GM18868 (cell line): ENCODE data around the gene IFNA13.
"Not testable (repeated sequence)": the region's sequence is repeated elsewhere in the genome, so short reads cannot be mapped to it uniquely, and the experiment has no call there.

ENCODE experiments used
- ATAC-seq: cut with Tn5 transposase; IDR thresholded peaks from one replicate; pipeline ENCODE4 v1.9.1; 2021; ENCODE audit warnings: mild to moderate bottlenecking, moderate library complexity; ENCODE audit not compliant: unreplicated experiment

Gene IFNA13

GRCh38 chr9:21367957-21368356 is at the start of gene IFNA13:
Gene IFNA13 (minus strand): TSS chr9:21368057. CDS start chr9:21368010, 47 bp downstream.
- ATAC-seq: no peak

GRCh38 chr9:21415493-21416267 is 47.8 kb upstream of the IFNA13 start:
- no peak for ATAC-seq

DNA sequence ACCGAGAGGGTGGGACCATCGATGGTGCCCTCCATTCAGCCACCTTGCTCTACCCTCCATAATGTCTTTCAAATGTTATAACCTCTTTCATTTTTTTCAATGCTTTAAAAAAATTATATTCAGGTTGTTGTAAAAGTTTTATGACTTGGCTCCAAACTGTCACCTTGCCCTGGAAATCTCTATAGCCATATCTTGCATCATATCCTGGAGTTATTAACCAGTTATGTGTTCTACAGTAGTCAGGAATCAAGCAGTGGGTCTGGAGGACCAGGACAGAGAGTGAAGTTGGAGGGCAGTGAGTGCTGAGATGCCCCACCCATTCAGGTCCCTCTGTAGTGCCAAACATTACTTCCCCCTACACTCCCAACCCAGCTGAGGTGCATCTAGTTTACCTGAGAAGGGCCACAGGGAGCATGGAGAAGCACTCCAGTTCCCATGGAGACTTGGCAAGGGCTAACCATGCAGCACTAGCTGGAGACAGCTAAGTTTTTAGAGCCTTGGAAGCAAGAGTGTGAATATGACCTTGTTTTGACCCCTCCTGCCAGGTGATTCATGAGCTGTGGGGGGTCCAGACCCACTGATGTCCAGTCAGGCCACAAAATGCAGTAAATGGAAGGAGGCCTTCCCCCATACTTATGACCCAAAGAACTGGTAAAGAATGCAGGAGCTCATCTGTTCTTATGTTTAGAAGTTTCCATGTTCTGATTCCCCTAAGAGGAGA is 46.5 kb upstream of the IFNA13 start:
- no peak for ATAC-seq

- peak; percentile 50 for ATAC-seq
Measured at GRCh38 chr9:21413624-21414023, 45.8 kb upstream of the IFNA13 start.

DNA sequence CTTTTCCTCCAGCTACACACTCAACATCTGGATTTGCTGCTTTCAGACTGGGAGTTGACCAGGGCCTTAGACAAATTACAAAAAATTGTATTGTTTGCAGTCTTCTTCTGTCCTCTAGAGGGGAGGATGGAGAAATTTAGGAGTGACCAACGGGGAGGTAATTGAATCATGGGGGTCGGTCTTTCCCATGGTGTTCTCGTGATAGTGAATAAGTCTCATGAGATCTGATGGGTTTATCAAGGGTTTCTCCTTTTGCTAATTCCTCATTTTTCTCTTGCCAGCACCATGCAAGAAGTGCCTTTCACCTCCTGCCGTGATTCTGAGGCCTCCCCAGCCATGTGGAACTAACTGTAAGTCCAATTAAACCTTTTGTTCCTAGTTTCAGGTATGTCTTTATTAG is 45.3 kb upstream of the IFNA13 start:
- no peak for ATAC-seq

DNA sequence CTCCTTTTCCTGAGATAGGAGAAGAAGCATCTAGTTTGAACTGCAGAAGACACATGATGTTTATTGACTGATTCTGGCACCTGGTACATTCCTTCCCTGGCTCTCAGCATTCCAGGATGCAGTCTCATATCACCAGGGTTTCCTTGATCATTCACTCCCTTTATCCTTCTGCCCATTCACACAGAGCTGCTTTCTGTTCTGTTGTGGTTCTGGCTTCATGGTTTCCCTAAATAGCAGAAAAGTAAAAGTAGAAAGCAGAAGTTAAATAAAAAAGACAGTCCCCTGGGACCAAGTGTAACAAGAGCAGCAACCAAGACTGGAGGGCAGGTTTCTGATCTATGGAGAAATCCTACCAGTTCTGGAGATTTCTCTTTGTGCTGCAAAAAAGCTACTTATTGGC is 44.2 kb upstream of the IFNA13 start:
- ATAC-seq: peak; percentile 89

DNA sequence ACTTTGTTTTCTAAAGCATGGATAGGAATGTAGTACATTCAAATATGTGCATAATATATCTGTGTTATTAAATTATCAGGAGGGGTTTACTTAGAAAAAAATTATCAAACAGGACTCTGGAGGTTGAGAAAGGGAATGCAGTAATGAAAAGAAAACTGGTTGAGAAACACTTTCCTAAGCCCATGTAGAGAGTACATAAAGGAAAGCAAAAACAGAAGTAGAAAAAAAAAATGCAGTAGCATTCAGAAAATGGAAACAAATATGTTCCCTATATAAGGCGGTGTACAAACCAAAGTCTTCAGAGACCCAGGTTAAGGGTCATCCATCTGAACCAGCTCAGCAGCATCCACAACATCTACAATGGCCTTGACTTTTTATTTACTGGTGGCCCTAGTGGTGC is 41.0 kb upstream of the IFNA13 start, which contains the start of gene IFNA8:
Gene IFNA8 (plus strand): TSS at position 301 of the 400 bp plus-strand sequence. CDS start 60 bp downstream, at position 361.
- ATAC-seq: no peak

GRCh38 chr9:21404146-21404545 is 36.3 kb upstream of the IFNA13 start:
- no peak for ATAC-seq

DNA sequence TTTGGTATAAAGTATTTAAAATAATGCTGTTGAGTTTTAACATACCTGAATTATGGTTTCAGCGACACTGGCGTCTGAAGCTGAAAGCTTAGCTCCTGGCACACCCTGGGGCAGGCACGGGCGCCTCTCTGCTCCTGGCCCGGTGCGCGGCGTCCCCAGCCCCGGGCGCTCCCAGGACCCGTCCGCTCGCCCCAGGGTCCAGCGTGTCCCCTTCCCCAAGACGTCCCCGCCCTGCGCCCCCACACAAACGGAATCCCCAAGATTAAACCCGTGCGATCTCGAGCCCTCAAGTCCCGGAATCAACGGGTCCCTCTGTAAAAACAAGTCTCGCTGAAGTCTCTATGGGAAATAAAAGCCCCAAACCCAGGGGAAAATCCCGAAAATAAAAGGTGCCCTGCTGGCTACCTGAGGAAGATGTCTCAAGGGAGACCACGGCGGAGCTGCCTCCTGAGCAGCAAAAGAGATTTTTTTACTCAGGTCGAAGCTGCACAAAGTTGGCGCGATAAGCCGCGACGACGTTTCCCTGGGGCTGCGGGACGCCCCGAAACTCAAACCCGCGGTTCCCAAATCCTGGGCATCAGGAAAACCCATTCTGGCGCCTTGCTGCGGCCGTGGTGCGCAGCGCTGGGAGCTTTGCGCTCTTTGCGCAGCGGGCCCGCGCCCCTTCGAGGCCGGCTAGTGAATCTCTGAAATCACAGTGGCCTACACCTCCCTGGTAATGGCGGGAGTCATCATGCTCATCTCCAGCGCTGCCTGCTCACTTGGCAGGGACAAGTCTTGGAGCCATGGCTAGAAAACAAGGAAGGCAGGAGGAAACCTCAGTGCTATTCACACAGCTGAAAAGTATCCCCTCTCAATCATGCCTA is 34.8 kb upstream of the IFNA13 start:
- peak; percentile 54 for ATAC-seq

DNA sequence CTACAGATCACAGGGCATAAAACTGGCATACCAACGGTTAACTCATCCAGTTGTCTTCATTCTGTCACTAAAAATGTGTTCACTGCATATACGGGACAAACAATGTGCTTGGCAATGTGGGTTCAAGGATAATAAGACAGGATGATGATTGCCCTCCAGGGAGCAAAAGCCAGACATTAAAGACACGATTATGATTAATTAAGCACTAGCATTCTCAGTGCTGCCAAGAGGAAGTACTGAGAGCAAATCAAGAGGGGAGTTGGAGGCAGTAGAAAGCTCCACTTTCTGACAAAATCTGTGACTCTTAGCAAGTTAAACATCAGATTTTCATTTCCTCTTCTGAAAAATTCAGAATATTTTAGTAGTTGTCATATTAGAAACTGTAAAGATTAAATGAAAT is 32.1 kb upstream of the IFNA13 start:
- no peak for ATAC-seq

GRCh38 chr9:21398955-21399489 is 31.2 kb upstream of the IFNA13 start:
- no peak for ATAC-seq

- ATAC-seq: peak; percentile 75
Measured at GRCh38 chr9:21395778-21396717, 28.2 kb upstream of the IFNA13 start.

DNA sequence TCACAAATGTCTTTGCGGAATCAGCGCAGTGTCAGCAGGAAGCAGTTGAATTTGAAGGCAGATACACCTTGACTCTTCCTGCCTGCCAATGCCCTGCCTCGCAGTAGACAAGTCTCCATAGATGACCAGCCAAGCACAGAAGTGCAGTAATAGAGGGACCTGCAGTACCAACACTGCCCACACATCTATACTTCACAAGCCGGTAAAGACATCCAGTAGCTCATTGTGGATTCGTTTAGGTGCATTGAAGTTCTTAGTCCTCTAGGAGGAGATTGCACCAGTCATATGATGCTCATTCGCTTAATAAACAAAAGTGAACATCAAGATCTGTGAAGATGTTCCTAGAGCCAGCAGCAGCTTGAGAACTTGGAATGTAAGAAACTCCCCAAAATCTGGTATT is 24.4 kb upstream of the IFNA13 start:
- peak; percentile 88 for ATAC-seq

- ATAC-seq: no peak
Measured at GRCh38 chr9:21385131-21385670, 17.3 kb upstream of the IFNA13 start, which contains the start of gene IFNA2. Gene IFNA2 (minus strand): TSS chr9:21385398. CDS start chr9:21385329, 69 bp downstream.

DNA sequence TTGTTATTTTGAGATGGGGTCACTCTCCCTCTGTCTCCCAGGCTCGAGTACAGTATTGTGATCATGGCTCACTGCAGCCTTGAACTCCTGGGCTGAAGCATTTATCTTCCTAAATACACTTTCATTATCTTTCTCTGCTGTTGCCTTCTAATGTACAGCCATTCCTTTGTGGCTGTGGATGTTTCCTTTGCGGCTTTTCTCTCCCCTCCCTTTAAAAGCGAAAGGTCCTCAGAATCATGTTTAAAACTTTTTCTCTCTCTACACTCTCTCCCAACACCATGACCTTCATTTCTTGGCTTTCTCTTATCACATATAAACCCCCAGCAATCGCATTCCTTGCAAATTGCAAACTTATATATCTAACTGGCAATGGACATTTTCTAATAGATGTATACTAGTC is 15.8 kb upstream of the IFNA13 start:
- ATAC-seq: no peak

DNA sequence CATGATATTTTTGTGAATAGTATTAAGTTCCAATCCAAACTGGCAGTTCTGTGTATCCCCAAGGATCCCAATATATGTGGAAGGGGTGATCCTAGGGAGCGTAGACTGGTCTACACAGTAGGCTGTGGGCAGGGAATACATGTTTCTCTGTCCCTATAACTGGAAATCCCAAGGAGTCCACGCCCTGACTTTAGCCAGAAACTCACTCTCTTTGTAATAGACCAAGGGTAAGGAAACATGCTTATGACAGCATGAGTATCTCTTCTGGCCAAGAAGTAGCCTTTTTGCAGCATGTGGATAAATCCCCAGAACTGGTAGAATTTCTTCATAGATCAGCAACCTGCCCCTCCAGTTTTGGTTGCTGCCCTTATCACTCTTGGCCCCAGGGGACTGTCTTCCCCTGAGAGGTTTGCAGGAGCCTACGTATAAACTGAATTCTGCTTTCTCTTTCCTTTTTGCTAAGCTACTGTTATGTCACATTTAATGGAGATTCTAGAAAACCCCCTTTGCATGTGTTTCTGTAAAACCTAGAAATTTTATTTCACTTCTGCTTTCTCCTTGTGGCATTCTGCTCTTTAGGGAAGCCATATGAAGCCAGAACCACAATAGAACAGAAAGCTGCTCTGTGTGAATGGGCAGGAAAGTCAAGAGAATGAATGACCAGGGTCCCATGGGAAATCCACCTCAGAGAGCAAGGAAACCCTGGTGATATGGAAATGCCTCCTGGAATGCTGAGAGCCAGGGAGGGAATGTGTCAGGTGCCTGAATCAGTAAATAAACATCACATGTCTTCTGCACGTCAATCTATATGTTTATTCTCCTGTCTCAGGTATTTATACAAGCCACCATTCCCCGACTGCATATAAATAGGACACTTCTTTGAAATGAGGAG is 13.8 kb upstream of the IFNA13 start:
- peak; percentile 96 for ATAC-seq

- ATAC-seq: not testable (repeated sequence)
Measured at GRCh38 chr9:21371467-21371866, 3.6 kb upstream of the IFNA13 start.

DNA sequence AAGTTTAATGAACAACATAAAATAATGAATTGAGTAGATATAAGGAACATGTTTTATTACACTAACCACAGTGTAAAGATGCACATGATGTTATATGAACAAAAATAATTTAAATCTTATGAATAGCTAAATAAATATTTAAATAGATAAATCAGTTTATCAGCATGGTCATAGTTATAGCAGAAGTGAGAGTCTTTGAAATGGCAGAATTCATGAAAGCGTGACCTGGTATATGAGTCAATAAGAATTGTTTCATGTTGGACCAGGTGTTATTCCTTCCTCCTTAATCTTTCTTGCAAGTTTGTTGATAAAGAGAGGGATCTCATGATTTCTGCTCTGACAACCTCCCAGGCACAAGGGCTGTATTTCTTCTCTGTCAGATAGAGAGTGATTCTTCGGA is 688 bp downstream of the IFNA13 start:
- ATAC-seq: peak; percentile 99
